ENCODE results near the gene TMEM161A. TPM values are rescaled to one million over a fixed set of nuclear protein-coding genes. Genes with fewer than 3 reads are reported as not detected.

Gene TMEM161A
- polyA plus RNA-seq, 3 donors, result 14.3 to 22.5 (median 15.3) TPM

- Histone ChIP-seq H3K79me2 (ENCODE audit: insufficient read depth, low read length) (no peaks in the 10 kb centered on the region), H3K9me3 (replicated peaks in 1 of 2; ENCODE audit: control insufficient read depth in 1 of 2, insufficient read depth in 1 of 2, low read length in 2 of 2) (no peaks in the 10 kb centered on the region), H3K36me3 (replicated peaks in 1 of 2; ENCODE audit: control insufficient read depth in 1 of 2, insufficient read depth in 2 of 2, low read length in 2 of 2) (peaks cover 16 to 28% of the 10 kb centered on the region in 2 donors), H4K20me1 (ENCODE audit: insufficient read depth, low read length) (no peaks in the 10 kb centered on the region), H2AFZ (ENCODE audit: insufficient read depth, low read depth, low read length, poor library complexity, severe bottlenecking) (peak overlapping the region; percentile 38), H3K27me3 (ENCODE audit: control insufficient read depth in 2 of 2, insufficient read depth in 2 of 2, low read length in 2 of 2) (no peaks in the 10 kb centered on the region), H3K4me3 (replicated peaks in 1 of 3; ENCODE audit: low read depth in 2 of 3, low read length in 3 of 3) (no peak overlapping the region), H3K4me2 (replicated peaks; ENCODE audit: extremely low read depth, low read length, poor library complexity, severe bottlenecking) (no peak overlapping the region), H3K4me1 (ENCODE audit: control insufficient read depth in 1 of 2, insufficient read depth in 2 of 2, low read length in 2 of 2) (peaks cover 3 to 6% of the 10 kb centered on the region in 2 donors), H3K9ac (ENCODE audit: insufficient read depth, low read length, poor library complexity, severe bottlenecking) (no peak overlapping the region), H3K27ac (ENCODE audit: low read depth in 1 of 2, low read length in 2 of 2) (no peak overlapping the region)
- intact Hi-C loops (cut with micrococcal nuclease), result loop anchor here (2.0 to 5.0 kb wide), 3 partner anchors 79 to 346 kb away; no protein-coding TSS in a partner anchor
- peak; percentile 49 to 65 (median 49) for DNase-seq
- H3K9me3 Mint-ChIP-seq, result peaks cover 0 to 5% (median 3%) of the 10 kb centered on the region in 7 donors
- H3K36me3 Mint-ChIP-seq, result peaks cover 22 to 30% of the 10 kb centered on the region in 2 donors
- H3K4me3 Mint-ChIP-seq, result no peak overlapping the region
- peaks cover 0 to 7% (median 2%) of the 10 kb centered on the region in 3 donors for H3K27me3 Mint-ChIP-seq (ENCODE audit: low read depth in 3 of 3)
- 45% methylated on average over 38 of the region's 47 CpGs for WGBS (ENCODE audit: insufficient coverage)
- TF ChIP-seq CTCF (IDR thresholded peaks at IDR 0.05), result peak; percentile 87
- no peak overlapping the region for H3K27ac Mint-ChIP-seq
- no peaks in the 10 kb centered on the region for H3K4me1 Mint-ChIP-seq
These were observed 7.7 kb upstream of the TMEM161A start for GRCh38 chr19:19145684-19146608.

DNA sequence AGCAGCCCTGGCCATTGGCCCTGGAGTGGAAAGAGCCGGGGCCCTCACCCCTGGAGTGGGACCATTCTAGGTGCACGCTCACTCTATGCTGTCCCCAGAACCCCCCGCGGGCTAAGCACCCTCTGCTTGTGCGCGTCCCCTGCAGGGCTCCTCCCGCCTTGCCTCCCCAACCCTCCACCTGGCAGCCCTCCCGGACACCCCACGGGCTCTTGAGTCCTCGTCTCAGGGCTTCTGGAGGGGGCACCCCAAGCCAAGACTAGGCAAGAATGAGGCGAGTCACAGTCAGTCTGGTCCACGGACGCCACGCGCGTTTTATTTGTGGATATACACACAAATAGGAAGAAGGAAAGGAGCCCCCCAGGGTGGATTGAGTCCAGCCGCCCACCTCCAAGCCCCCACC lies 7.0 kb upstream of the TMEM161A start:
- Mint-ChIP-seq H3K27me3 (ENCODE audit: low read depth in 3 of 3) (peaks cover 1 to 7% (median 6%) of the 10 kb centered on the region in 3 donors), H3K36me3 (peaks cover 19 to 30% of the 10 kb centered on the region in 2 donors), H3K9me3 (peaks cover 0 to 5% (median 3%) of the 10 kb centered on the region in 7 donors), H3K27ac (no peak overlapping the region), H3K4me1 (no peaks in the 10 kb centered on the region), H3K4me3 (no peak overlapping the region)
- Histone ChIP-seq H3K36me3 (replicated peaks in 1 of 2; ENCODE audit: control insufficient read depth in 1 of 2, insufficient read depth in 2 of 2, low read length in 2 of 2) (peaks cover 16 to 28% of the 10 kb centered on the region in 2 donors), H3K4me1 (ENCODE audit: control insufficient read depth in 1 of 2, insufficient read depth in 2 of 2, low read length in 2 of 2) (peaks cover 3 to 6% of the 10 kb centered on the region in 2 donors), H3K4me2 (replicated peaks; ENCODE audit: extremely low read depth, low read length, poor library complexity, severe bottlenecking) (no peak overlapping the region), H3K9me3 (replicated peaks in 1 of 2; ENCODE audit: control insufficient read depth in 1 of 2, insufficient read depth in 1 of 2, low read length in 2 of 2) (no peaks in the 10 kb centered on the region), H4K20me1 (ENCODE audit: insufficient read depth, low read length) (no peaks in the 10 kb centered on the region), H3K9ac (ENCODE audit: insufficient read depth, low read length, poor library complexity, severe bottlenecking) (no peak overlapping the region), H2AFZ (ENCODE audit: insufficient read depth, low read depth, low read length, poor library complexity, severe bottlenecking) (no peak overlapping the region), H3K27ac (ENCODE audit: low read depth in 1 of 2, low read length in 2 of 2) (no peak overlapping the region), H3K4me3 (replicated peaks in 1 of 3; ENCODE audit: low read depth in 2 of 3, low read length in 3 of 3) (no peak overlapping the region), H3K27me3 (ENCODE audit: control insufficient read depth in 2 of 2, insufficient read depth in 2 of 2, low read length in 2 of 2) (no peaks in the 10 kb centered on the region), H3K79me2 (ENCODE audit: insufficient read depth, low read length) (no peaks in the 10 kb centered on the region)
- DNase-seq, result no peak
- intact Hi-C loops (cut with micrococcal nuclease), result loop anchor here (5.0 kb wide), 2 partner anchors 82 to 347 kb away; no protein-coding TSS in a partner anchor
- TF ChIP-seq CTCF (IDR thresholded peaks at IDR 0.05), result no peak
- WGBS (ENCODE audit: insufficient coverage), result 93% methylated on average over 10 of the region's 17 CpGs

Data from CD14-positive monocyte (primary cell).